Bronchial epithelial cell (primary cell): Measurements from ENCODE around the gene GCK. TPM values are rescaled to one million over a fixed set of nuclear protein-coding genes. Genes with fewer than 3 reads are reported as not detected.

Experiments
- DNase-seq: peaks from one replicate; pipeline ENCODE4 v3.0.0-alpha.2; 2010; ENCODE audit warnings: low read depth
- FAIRE-seq: peaks from 2 replicates; lab custom pipeline; 2011; peaks lifted over from hg19 to GRCh38; lab: Jason Lieb, UNC
- H3K27me3 ChIP-seq: 2 replicates; pipeline ENCODE4 v1.5.1; 2011; ENCODE audit warnings: low read length; ENCODE audit not compliant: control insufficient read depth, insufficient read depth
- H3K36me3 ChIP-seq: 2 replicates; pipeline ENCODE4 v1.5.1; 2011; ENCODE audit warnings: low read length; ENCODE audit not compliant: control insufficient read depth, insufficient read depth
- H3K4me3 ChIP-seq: 2 replicates; pipeline ENCODE4 v1.5.1; 2011; ENCODE audit warnings: mild to moderate bottlenecking, low read depth, low read length, control low read depth
- total RNA-seq: library from RNA; depleted of rRNA; stranded (reverse); fragments of >200 nt; gene quantifications from 2 replicates; pipeline ENCODE4 v1.2.1, GENCODE V29; 2014
- TF ChIP-seq, protein P1 (sequence below): IDR thresholded peaks from 2 replicates; pipeline ENCODE4 v1.5.1; 2011; ENCODE audit warnings: mild to moderate bottlenecking, moderate library complexity, low read length, control low read depth, inconsistent platforms; ENCODE audit not compliant: insufficient read depth, severe bottlenecking

The GCK gene
- total RNA-seq, 1 donor from 2014 or later: 0.53 TPM

DNA sequence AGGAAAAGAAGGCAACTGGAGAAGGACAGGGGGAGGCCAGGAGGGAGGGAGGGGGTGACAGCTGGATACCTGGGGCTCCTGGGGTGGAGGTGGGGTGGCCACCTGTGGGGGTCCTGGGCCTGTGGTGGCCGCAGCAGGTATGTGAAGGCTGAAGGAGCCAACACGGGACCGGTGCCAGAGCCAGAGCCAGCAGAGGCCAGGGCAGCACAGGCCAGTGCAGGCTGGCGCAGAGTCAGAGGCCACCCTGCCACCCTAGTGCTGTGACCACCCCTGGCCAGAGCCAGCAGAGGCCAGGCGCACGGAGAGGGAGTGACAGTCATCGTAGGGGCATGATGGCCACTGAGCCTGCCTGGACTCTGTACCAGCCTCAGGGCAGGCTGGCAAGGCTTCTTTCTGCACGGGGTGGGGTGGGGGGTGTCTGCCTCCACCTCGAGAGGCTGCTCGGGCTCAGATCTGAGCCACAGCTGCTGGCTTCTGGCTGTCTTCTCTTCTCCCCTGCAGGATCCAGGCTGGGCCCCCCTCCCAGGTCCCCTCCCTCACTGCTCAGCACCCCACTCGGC is 40.4 kb upstream of the GCK start:
- no peaks in the 10 kb centered on the region for H3K27me3 ChIP-seq
- no peak overlapping the region for H3K4me3 ChIP-seq
- TF ChIP-seq, protein P1, sequence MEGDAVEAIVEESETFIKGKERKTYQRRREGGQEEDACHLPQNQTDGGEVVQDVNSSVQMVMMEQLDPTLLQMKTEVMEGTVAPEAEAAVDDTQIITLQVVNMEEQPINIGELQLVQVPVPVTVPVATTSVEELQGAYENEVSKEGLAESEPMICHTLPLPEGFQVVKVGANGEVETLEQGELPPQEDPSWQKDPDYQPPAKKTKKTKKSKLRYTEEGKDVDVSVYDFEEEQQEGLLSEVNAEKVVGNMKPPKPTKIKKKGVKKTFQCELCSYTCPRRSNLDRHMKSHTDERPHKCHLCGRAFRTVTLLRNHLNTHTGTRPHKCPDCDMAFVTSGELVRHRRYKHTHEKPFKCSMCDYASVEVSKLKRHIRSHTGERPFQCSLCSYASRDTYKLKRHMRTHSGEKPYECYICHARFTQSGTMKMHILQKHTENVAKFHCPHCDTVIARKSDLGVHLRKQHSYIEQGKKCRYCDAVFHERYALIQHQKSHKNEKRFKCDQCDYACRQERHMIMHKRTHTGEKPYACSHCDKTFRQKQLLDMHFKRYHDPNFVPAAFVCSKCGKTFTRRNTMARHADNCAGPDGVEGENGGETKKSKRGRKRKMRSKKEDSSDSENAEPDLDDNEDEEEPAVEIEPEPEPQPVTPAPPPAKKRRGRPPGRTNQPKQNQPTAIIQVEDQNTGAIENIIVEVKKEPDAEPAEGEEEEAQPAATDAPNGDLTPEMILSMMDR: no peak
- FAIRE-seq: no peak
- DNase-seq: no peak
- H3K36me3 ChIP-seq: no peaks in the 10 kb centered on the region

DNA sequence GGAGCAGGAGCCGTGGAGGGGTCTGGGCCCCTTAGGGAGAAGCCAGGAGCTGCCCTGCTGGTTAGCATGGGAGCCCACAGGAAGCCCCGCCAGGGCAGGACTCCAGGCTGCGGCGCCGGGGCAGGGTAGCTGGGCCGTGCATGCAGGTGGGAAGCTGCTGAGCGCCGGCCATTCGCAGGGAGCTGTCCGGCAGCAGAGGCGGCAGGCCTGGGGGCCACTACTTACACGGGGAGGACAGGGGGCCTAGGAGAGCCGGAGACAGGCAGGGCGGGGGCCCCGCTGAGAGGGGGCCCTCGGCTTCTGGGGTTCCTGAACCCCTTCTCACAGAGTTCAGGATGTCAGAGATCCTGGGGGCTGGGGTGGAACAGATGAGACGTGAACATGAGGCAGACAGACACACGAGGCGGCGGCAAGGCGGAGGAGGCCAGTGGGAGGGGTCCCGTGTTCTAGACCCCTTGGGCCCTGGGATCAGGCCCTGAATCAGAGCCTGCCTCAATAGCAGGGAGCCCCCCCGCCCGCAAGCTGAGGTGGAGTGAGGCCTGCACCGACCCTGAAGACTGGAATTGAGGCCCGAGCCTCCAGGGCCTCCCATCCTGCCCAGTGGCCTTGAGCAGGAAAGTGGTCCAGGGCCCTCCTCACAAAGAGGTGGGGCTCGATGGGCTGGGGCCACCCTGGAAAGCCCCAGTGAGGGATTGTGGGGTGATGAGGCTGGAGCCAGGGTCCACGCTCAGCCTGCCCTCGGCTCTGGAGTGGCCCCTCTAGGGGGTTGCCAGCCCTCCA is 39.5 kb upstream of the GCK start:
- FAIRE-seq: no peak
- H3K27me3 ChIP-seq: no peaks in the 10 kb centered on the region
- TF ChIP-seq, protein P1: no peak

DNA sequence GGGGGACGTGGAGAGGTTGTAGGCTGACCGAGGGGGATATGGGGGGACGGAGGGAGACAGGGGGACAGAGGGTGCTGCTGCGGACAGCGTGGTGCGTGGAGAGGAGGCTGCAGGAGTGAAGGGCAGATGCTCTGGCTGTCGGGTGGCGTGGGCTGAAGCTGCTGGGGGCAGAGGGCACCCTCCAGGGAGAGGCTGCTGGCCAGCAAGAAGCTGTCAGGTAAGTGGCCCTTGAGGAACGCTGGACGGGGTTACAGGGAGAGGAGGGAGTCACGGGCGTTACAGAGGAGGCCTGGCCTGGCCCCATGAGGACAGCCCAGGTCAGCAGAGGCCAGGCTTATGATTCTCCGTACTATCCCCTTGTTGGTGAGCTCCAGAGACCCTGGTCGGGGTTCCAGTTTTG is 38.7 kb upstream of the GCK start:
- Histone ChIP-seq H3K4me3 (no peak overlapping the region), H3K36me3 (no peaks in the 10 kb centered on the region), H3K27me3 (no peaks in the 10 kb centered on the region)
- DNase-seq: no peak
- FAIRE-seq: no peak
- TF ChIP-seq, protein P1: no peak

More for the DNA sequence above, 39.5 kb upstream of the GCK start:
- Histone ChIP-seq H3K4me3 (no peak overlapping the region), H3K36me3 (no peaks in the 10 kb centered on the region)
- DNase-seq: no peak

DNA sequence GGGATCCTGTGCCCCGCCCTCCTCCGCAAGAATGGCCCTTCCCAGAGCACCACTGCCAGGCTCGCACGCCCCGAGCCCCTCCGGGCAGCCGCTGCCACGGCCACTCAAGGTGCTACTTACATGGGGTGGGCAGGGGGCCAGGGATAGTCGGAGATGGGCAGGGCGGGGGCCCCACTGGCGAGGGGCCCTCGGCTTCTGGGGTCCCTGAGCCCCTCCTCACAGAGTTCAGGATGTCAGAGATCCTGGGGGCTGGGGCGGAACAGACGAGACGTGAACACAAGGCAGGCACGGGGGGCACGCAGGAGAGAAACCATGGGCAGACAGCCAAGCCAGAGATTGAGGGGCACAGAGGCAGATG is 37.1 kb upstream of the GCK start:
- FAIRE-seq: no peak
- no peaks in the 10 kb centered on the region for H3K27me3 ChIP-seq

DNA sequence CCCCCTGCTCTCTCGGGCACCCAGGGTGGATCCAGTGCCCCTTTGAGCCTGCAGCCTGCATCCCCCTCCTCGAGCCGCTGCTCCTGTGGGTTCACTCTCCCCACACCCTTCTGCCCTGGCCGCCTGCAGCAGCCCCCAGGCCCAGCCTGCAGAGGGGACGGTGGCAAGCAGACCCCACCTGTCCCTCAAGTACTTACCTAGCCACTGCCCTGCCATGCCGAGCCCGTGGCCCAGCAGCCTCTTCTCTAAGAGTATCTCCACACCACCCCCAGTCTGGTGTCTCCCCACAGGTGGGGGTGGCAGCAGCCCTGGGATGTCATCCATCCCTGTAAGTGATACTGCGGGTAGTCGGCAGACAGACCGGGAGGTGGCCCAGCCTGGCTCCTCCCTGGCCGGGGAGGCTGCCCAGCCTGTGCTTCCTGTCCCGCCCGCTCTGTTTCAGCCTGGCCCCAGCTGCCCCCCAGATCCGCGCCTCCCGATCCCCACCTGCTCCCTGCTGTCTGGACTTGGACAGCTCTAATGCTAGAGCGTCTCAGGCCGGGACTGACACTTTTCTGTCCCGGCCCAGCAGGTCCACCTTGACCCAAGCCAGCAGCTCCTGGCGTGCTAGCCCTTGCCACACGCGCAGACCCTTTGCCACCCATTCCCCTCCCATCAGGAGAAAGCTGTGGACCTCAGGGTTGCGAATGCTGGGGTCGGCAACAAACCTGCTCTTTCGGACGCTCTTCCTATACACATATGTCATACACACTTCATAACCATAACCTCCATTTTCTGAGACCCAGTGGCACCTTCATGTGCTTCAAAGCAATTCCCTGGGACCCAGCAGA is 36.5 kb upstream of the GCK start:
- FAIRE-seq (no peak), DNase-seq (no peak)
- no peaks in the 10 kb centered on the region for H3K36me3 ChIP-seq
- no peaks in the 10 kb centered on the region for H3K27me3 ChIP-seq
- TF ChIP-seq, protein P1: no peak
- H3K4me3 ChIP-seq: no peak overlapping the region

More for the DNA sequence above, 37.1 kb upstream of the GCK start:
- H3K36me3 ChIP-seq: no peaks in the 10 kb centered on the region
- no peak overlapping the region for H3K4me3 ChIP-seq
- DNase-seq: no peak
- TF ChIP-seq, protein P1: no peak
